ENCODE measurements around the gene TRIM69.

TRIM69 gene

GRCh38 chr15:44811337-44811736 lies 75.0 kb downstream of the TRIM69 start:
- DNase-seq, result no peak

- peak; percentile 16 for DNase-seq
These were observed 75.7 kb downstream of the TRIM69 start for GRCh38 chr15:44812029-44812517.

- no peak for DNase-seq
These were observed 76.9 kb downstream of the TRIM69 start for GRCh38 chr15:44813231-44813630.

Measured in DMS 273 treated with DMSO at 0.1 percent for 48 hours (cell line).